H1 (cell line): ENCODE measurements around the gene TRIM44. TPM values are rescaled to one million over a fixed set of nuclear protein-coding genes. Genes with fewer than 3 reads are reported as not detected.

Experiments
- CTCF ChIA-PET: fragments of 300-600 bp; sonication (Branson Sonifier 250); formaldehyde crosslinking; loops from one replicate; lab custom pipeline; 2021; ENCODE audit not compliant: partially characterized antibody; lab: Charles Lee
- POLR2A ChIA-PET: fragments of 300-600 bp; sonication (Branson Sonifier 250); formaldehyde crosslinking; loops from one replicate; lab custom pipeline; 2021; ENCODE audit warnings: inconsistent platforms; ENCODE audit not compliant: partially characterized antibody; lab: Charles Lee
- DNase-seq, 2 experiments: peaks; one replicate each; pipeline versions ENCODE4 v3.0.0 to v3.0.0-alpha.2; 2010 to 2022; ENCODE audit warnings: low spot score in 2 of 2, low read depth in 1 of 2, mixed read lengths in 1 of 2
- FAIRE-seq: peaks from 2 replicates; lab custom pipeline; 2011; peaks lifted over from hg19 to GRCh38; lab: Jason Lieb, UNC
- H2AFZ ChIP-seq: 2 replicates; pipeline ENCODE4 v1.8.1; 2012; ENCODE audit warnings: low read length, inconsistent platforms
- H2AK5ac ChIP-seq: 2 replicates; pipeline ENCODE4 v1.6.1; 2013; ENCODE audit warnings: low read depth, low read length
- H2BK120ac ChIP-seq: replicated peaks from 2 replicates; pipeline ENCODE3; 2013; ENCODE audit warnings: low read depth, low read length, inconsistent platforms
- H2BK12ac ChIP-seq: 2 replicates; pipeline ENCODE4 v1.6.1; 2013; ENCODE audit warnings: low read depth, low read length
- H2BK15ac ChIP-seq: 2 replicates; pipeline ENCODE4 v1.6.1; 2013; ENCODE audit warnings: low read length
- H2BK20ac ChIP-seq: 2 replicates; pipeline ENCODE4 v1.6.1; 2013; ENCODE audit warnings: low read length
- H2BK5ac ChIP-seq: 2 replicates; pipeline ENCODE4 v1.6.1; 2013; ENCODE audit warnings: low read depth, low read length
- H3K14ac ChIP-seq: 2 replicates; pipeline ENCODE4 v1.6.1; 2013; ENCODE audit warnings: inconsistent platforms; ENCODE audit not compliant: insufficient read length
- H3K18ac ChIP-seq: 2 replicates; pipeline ENCODE4 v1.6.1; 2013; ENCODE audit warnings: low read length; ENCODE audit errors: extremely low read depth
- H3K23ac ChIP-seq: 2 replicates; pipeline ENCODE4 v1.6.1; 2013; ENCODE audit warnings: inconsistent platforms; ENCODE audit not compliant: insufficient read length
- H3K23me2 ChIP-seq: 2 replicates; pipeline ENCODE4 v1.6.1; 2013; ENCODE audit warnings: low read depth, low read length
- H3K27ac ChIP-seq: 2 replicates; pipeline ENCODE4 v1.6.1; 2011; ENCODE audit warnings: low read depth, low read length, inconsistent platforms
- H3K27me3 ChIP-seq, 4 experiments: replicated peaks in 1 of 4; 1 replicate in 1 of 4; 2 replicates in 3 of 4; pipeline versions ENCODE4 v1.6.1 to v1.8.1; 2011 to 2013; ENCODE audit warnings: low read length in 3 of 4, mild to moderate bottlenecking in 3 of 4, inconsistent platforms in 2 of 4, mixed read lengths in 2 of 4, moderate library complexity in 1 of 4; ENCODE audit not compliant: control insufficient read depth in 3 of 4, insufficient read depth in 3 of 4; ENCODE audit errors: extremely low read depth in 1 of 4
- H3K36me3 ChIP-seq, 4 experiments: 2 replicates each; pipeline versions ENCODE4 v1.6.1 to v1.8.1; 2011 to 2013; ENCODE audit warnings: mild to moderate bottlenecking in 4 of 4, low read length in 3 of 4, moderate library complexity in 2 of 4, control low read depth in 1 of 4, inconsistent platforms in 1 of 4; ENCODE audit not compliant: insufficient read depth in 4 of 4, control insufficient read depth in 2 of 4
- H3K4ac ChIP-seq: replicated peaks from 2 replicates; pipeline ENCODE3; 2013; ENCODE audit warnings: low read length, low read depth, mixed read lengths, inconsistent platforms; ENCODE audit not compliant: insufficient read length
- H3K4me1 ChIP-seq, 4 experiments: replicated peaks in 1 of 4; 1 replicate in 1 of 4; 2 replicates in 3 of 4; pipeline versions ENCODE4 v1.6.1 to v1.8.1; 2011 to 2013; ENCODE audit warnings: low read length in 3 of 4, inconsistent platforms in 2 of 4, mixed read lengths in 1 of 4; ENCODE audit not compliant: insufficient read depth in 4 of 4, control insufficient read depth in 3 of 4
- H3K4me2 ChIP-seq, 2 experiments: 2 replicates each; pipeline versions ENCODE4 v1.6.1 to v1.8.1; 2011 to 2013; ENCODE audit warnings: low read depth in 2 of 2, low read length in 2 of 2, control low read depth in 1 of 2, inconsistent platforms in 1 of 2, mild to moderate bottlenecking in 1 of 2; ENCODE audit not compliant: insufficient read depth in 1 of 2
- H3K4me3 ChIP-seq, 4 experiments: fragments of 200-600, 300-600 bp in 1 of 4; sonication (generic), shearing (Covaris generic), sonication (Bioruptor Twin) in 1 of 4; 2 replicates each; pipeline versions ENCODE4 v1.5.1 to v1.8.1; 2011 to 2016; ENCODE audit warnings: low read length in 4 of 4, low read depth in 3 of 4, control low read depth in 2 of 4, inconsistent platforms in 2 of 4, mild to moderate bottlenecking in 2 of 4, mixed read lengths in 1 of 4, moderate library complexity in 1 of 4; ENCODE audit not compliant: insufficient read depth in 2 of 4; ENCODE audit errors: extremely low read depth in 1 of 4
- H3K56ac ChIP-seq: replicated peaks from 2 replicates; pipeline ENCODE3; 2013; ENCODE audit warnings: low read depth, mild to moderate bottlenecking, mixed read lengths, low read length, inconsistent platforms; ENCODE audit not compliant: insufficient read length
- H3K79me1 ChIP-seq: 2 replicates; pipeline ENCODE4 v1.6.1; 2013; ENCODE audit warnings: low read depth, low read length, control low read depth
- H3K79me2 ChIP-seq, 2 experiments: 2 replicates each; pipeline versions ENCODE4 v1.6.1 to v1.8.1; 2012 to 2013; ENCODE audit warnings: low read length in 2 of 2, mild to moderate bottlenecking in 2 of 2, inconsistent platforms in 1 of 2; ENCODE audit not compliant: insufficient read depth in 2 of 2, control insufficient read depth in 1 of 2
- H3K9ac ChIP-seq, 4 experiments: replicated peaks in 1 of 4; 1 replicate in 1 of 4; 2 replicates in 3 of 4; pipeline versions ENCODE4 v1.6.1 to v1.8.1; 2011 to 2013; ENCODE audit warnings: low read depth in 3 of 4, low read length in 3 of 4, control low read depth in 2 of 4, mild to moderate bottlenecking in 2 of 4, moderate library complexity in 2 of 4, inconsistent platforms in 1 of 4; ENCODE audit errors: extremely low read depth in 1 of 4
- H3K9me3 ChIP-seq, 2 experiments: 2 replicates each; pipeline versions ENCODE4 v1.6.1 to v1.8.1; 2012 to 2013; ENCODE audit warnings: mild to moderate bottlenecking in 2 of 2, moderate library complexity in 2 of 2, control low read depth in 1 of 2, inconsistent platforms in 1 of 2, low read depth in 1 of 2, low read length in 1 of 2, mixed read lengths in 1 of 2; ENCODE audit not compliant: insufficient read depth in 2 of 2
- H4K20me1 ChIP-seq, 2 experiments: replicated peaks in 1 of 2; 2 replicates each; pipeline versions ENCODE3 to v1.8.1; 2011 to 2013; ENCODE audit warnings: inconsistent platforms in 2 of 2, low read length in 2 of 2, mild to moderate bottlenecking in 1 of 2; ENCODE audit not compliant: insufficient read depth in 2 of 2, control insufficient read depth in 1 of 2
- H4K5ac ChIP-seq: 2 replicates; pipeline ENCODE4 v1.6.1; 2013; ENCODE audit warnings: low read length, low read depth, mixed read lengths, inconsistent platforms; ENCODE audit not compliant: insufficient read length
- H4K8ac ChIP-seq: 2 replicates; pipeline ENCODE4 v1.8.0; 2013; ENCODE audit warnings: mild to moderate bottlenecking, moderate library complexity, low read length, inconsistent platforms; ENCODE audit not compliant: insufficient read depth; ENCODE audit errors: extremely low read depth
- H4K91ac ChIP-seq: replicated peaks from 2 replicates; pipeline ENCODE3; 2013; ENCODE audit warnings: low read length, mixed read lengths, inconsistent platforms; ENCODE audit not compliant: insufficient read length
- ATF3 ChIP-seq: IDR thresholded peaks from 2 replicates; pipeline ENCODE4 v1.6.1; 2011; ENCODE audit warnings: low read depth, mild to moderate bottlenecking, low read length; ENCODE audit not compliant: insufficient read depth
- GTF2F1 ChIP-seq: IDR thresholded peaks from 2 replicates; pipeline ENCODE4 v1.6.1; 2012; ENCODE audit warnings: low read depth, low read length, improper control_type of control experiment, borderline replicate concordance
- HDAC6 ChIP-seq: IDR thresholded peaks from one replicate; pipeline ENCODE4 v1.7.1; 2012; ENCODE audit warnings: low read depth, mild to moderate bottlenecking, inconsistent platforms, low read length, moderate library complexity
- MAX ChIP-seq: IDR thresholded peaks from 2 replicates; pipeline ENCODE4 v1.6.1; 2012; ENCODE audit warnings: inconsistent platforms
- SUZ12 ChIP-seq: fragments of 200-600 bp; sonication (generic); IDR thresholded peaks from 2 replicates; pipeline ENCODE4 v1.6.1; 2012; ENCODE audit warnings: mild to moderate bottlenecking, inconsistent platforms, low read length, moderate library complexity, mixed read lengths
- USF2 ChIP-seq: IDR thresholded peaks from 2 replicates; pipeline ENCODE4 v1.6.1; 2011; ENCODE audit warnings: low read length, improper control_type of control experiment
- WGBS, 2 experiments: shearing (Covaris generic) in 1 of 2; methylation state at CpG; one replicate each; pipeline versions ENCODE4 v1.1.6 to v1.1.7; 2013 to 2015; ENCODE audit warnings: low lambda C conversion rate in 2 of 2, mixed read lengths in 2 of 2, inconsistent platforms in 1 of 2, low coverage in 1 of 2, missing lambda C conversion rate in 1 of 2; ENCODE audit not compliant: insufficient replicate concordance in 2 of 2, insufficient coverage in 1 of 2, insufficient read length in 1 of 2; ENCODE audit errors: extremely low coverage in 1 of 2, missing lambda C conversion rate in 1 of 2; 5-methylcytosine and 5-hydroxymethylcytosine counted together
- polyA plus RNA-seq, 7 experiments: library from polyadenylated mRNA; depleted of rRNA in 3 of 7; stranded (reverse) in 5 of 7; unstranded in 2 of 7; fragments of >200 nt in 5 of 7; fragments of 200-250 nt in 2 of 7; gene quantifications; 1 replicate in 5 of 7; 2 replicates in 1 of 7; 4 replicates in 1 of 7; pipeline versions ENCODE4 v1.2.1 to v1.2.3, GENCODE V29; 2011 to 2013; ENCODE audit warnings: missing spikeins in 2 of 7, mixed read lengths in 2 of 7
- total RNA-seq: library from RNA; stranded (reverse); fragmentation: NEBNext Ultra II Directional; extraction: Animal tissue kit (Norgen Biotek cat#: 25700); gene quantifications from 2 replicates; pipeline ENCODE4 v1.2.1, GENCODE V29; 2021

Gene TRIM44
- total and polyA plus RNA-seq, 2 of the 8 experiments (the other 6 are each of a cell fraction or from before 2014, with no cell fraction given): 13.9 to 34.4 TPM

- no peak overlapping the region for H4K8ac ChIP-seq
- H2BK12ac ChIP-seq: no peak overlapping the region
- no peaks in the 10 kb centered on the region for H3K23me2 ChIP-seq
- FAIRE-seq: no peak
- no peak overlapping the region for H2AK5ac ChIP-seq
- no peak overlapping the region for H2BK5ac ChIP-seq
- no peaks in the 10 kb centered on the region for H3K79me2 ChIP-seq
- H2BK15ac ChIP-seq: no peak overlapping the region
- H3K79me1 ChIP-seq: no peaks in the 10 kb centered on the region
- H3K27ac ChIP-seq: no peak overlapping the region
- H3K14ac ChIP-seq: no peak overlapping the region
- H4K20me1 ChIP-seq: no peaks in the 10 kb centered on the region
- ChIA-PET POLR2A (interaction anchor here (1.0 to 1.1 kb wide), 2 partner anchors 12 to 18 kb away, joined by 3 read pairs; no protein-coding TSS in a partner anchor), CTCF (interaction anchor here (1.2 to 7.6 kb wide), 4 partner anchors 9 to 15 kb away, joined by 3 to 76 read pairs (median 10); no protein-coding TSS in a partner anchor)
- no peak overlapping the region for H3K23ac ChIP-seq
- H3K36me3 ChIP-seq: no peaks in the 10 kb centered on the region
- no peak overlapping the region for H3K9ac ChIP-seq
- WGBS, 2 experiments: 87% methylated on average over 4 of the region's 4 CpGs; no CpG with 5 or more reads in 1 of the 2 experiments
- no peak for DNase-seq
- TF ChIP-seq MAX (no peak), HDAC6 (no peak), ATF3 (no peak), GTF2F1 (no peak), USF2 (no peak), SUZ12 (no peak)
- H3K4me2 ChIP-seq: no peak overlapping the region
- H3K27me3 ChIP-seq: no peaks in the 10 kb centered on the region
- no peak overlapping the region for H3K4me3 ChIP-seq
- H3K9me3 ChIP-seq: no peaks in the 10 kb centered on the region
- H3K56ac ChIP-seq: no peak overlapping the region
- H4K91ac ChIP-seq: no peak overlapping the region
- H4K5ac ChIP-seq: no peak overlapping the region
- H2AFZ ChIP-seq: no peak overlapping the region
- H2BK120ac ChIP-seq: no peak overlapping the region
- H3K4me1 ChIP-seq: no peaks in the 10 kb centered on the region
- no peak overlapping the region for H3K4ac ChIP-seq
- H3K18ac ChIP-seq: no peak overlapping the region
- no peak overlapping the region for H2BK20ac ChIP-seq
Measured at GRCh38 chr11:35812828-35813227, 150.3 kb downstream of the TRIM44 start.
